Nephron (organoid): ENCODE measurements around the gene SPINK13.

ENCODE experiments used
- H3K27ac Mint-ChIP-seq, 3 experiments: 2 replicates each; pipeline ENCODE4 v1.8.0; 2020; ENCODE audit warnings: mixed read lengths in 3 of 3, mild to moderate bottlenecking in 2 of 3, moderate library complexity in 1 of 3
- H3K27me3 Mint-ChIP-seq: 2 replicates; pipeline ENCODE4 v1.8.0; 2021; ENCODE audit warnings: low read depth, mild to moderate bottlenecking, moderate library complexity, mixed read lengths
- H3K36me3 Mint-ChIP-seq: 2 replicates; pipeline ENCODE4 v1.8.0; 2020; ENCODE audit warnings: low read depth, mixed read lengths
- H3K4me1 Mint-ChIP-seq: 2 replicates; pipeline ENCODE4 v1.8.0; 2020; ENCODE audit warnings: mixed read lengths
- H3K4me3 Mint-ChIP-seq, 3 experiments: 2 replicates each; pipeline ENCODE4 v1.8.0; 2020; ENCODE audit warnings: mild to moderate bottlenecking in 3 of 3, mixed read lengths in 3 of 3, moderate library complexity in 2 of 3
- H3K9me3 Mint-ChIP-seq: 2 replicates; pipeline ENCODE4 v1.8.0; 2020; ENCODE audit warnings: mixed read lengths
- TF ChIP-seq, protein P1 (sequence below), 3 experiments: fragments of 200-600 bp; sonication (generic); IDR thresholded peaks; one replicate each; pipeline ENCODE4 v1.5.0; 2021; ENCODE audit warnings: antibody characterized with exemption in 3 of 3; ENCODE audit not compliant: unreplicated experiment in 3 of 3

The SPINK13 gene, protein sequence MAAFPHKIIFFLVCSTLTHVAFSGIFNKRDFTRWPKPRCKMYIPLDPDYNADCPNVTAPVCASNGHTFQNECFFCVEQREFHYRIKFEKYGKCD

DNA sequence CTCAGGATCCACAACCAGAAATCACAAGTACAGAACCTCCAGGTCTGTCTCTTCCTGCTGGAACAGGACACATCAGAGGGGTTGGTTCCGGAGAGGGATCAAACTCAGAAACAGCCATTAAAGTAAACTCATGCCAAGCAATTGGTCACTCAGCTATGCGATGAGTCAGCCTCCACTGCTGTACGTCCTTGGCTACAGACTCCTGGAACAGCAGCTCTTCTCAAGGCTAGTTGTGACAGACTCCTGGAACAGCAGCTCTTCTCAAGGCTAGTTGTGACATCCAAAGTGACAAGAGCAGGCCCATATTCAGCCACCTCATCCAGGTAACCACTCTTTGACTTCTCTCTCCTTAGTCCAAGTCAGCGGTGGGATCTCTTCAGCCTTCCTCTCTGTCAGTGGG, at the start of gene SPINK13:
Gene SPINK13 (plus strand): TSS at position 229 of the 400 bp plus-strand sequence. CDS start 1,279 bp downstream, outside the sequence.
- TF ChIP-seq, protein P1, sequence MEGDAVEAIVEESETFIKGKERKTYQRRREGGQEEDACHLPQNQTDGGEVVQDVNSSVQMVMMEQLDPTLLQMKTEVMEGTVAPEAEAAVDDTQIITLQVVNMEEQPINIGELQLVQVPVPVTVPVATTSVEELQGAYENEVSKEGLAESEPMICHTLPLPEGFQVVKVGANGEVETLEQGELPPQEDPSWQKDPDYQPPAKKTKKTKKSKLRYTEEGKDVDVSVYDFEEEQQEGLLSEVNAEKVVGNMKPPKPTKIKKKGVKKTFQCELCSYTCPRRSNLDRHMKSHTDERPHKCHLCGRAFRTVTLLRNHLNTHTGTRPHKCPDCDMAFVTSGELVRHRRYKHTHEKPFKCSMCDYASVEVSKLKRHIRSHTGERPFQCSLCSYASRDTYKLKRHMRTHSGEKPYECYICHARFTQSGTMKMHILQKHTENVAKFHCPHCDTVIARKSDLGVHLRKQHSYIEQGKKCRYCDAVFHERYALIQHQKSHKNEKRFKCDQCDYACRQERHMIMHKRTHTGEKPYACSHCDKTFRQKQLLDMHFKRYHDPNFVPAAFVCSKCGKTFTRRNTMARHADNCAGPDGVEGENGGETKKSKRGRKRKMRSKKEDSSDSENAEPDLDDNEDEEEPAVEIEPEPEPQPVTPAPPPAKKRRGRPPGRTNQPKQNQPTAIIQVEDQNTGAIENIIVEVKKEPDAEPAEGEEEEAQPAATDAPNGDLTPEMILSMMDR (IDR thresholded peaks at IDR 0.05; ENCODE audit: unreplicated experiment in 3 of 3), result no peak
- Mint-ChIP-seq H3K9me3 (peaks cover 7% of the 10 kb centered on the region), H3K27ac (no peak within 1 kb of the TSS), H3K4me3 (no peak within 1 kb of the TSS), H3K4me1 (no peaks in the 10 kb centered on the region), H3K27me3 (no peaks in the 10 kb centered on the region), H3K36me3 (no peaks in the 10 kb centered on the region)

DNA sequence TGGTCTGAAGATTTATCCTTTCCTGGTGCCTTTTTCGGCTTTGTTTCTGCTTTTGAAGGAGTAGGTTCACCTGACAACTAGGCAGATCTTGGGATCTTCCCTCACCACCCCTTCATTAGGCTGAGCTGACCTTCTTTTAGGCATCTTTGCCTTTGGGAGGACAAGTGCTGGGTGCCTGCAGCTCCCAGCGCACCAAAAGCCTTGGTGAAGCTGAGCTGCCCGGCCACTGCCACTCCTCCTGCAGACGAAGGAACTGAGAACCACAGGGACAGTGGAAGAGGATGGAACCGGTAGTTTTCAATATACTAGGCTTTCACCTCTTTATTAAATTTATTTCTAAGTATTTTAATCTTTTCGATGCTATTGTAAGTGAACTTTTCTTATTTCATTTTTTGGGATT, 47.1 kb upstream of the SPINK13 start:
- TF ChIP-seq, protein P1 (IDR thresholded peaks at IDR 0.05; ENCODE audit: unreplicated experiment in 3 of 3), result no peak
- no peaks in the 10 kb centered on the region for H3K4me1 Mint-ChIP-seq
- no peaks in the 10 kb centered on the region for H3K9me3 Mint-ChIP-seq
- H3K27me3 Mint-ChIP-seq, result peaks cover 4% of the 10 kb centered on the region
- no peaks in the 10 kb centered on the region for H3K36me3 Mint-ChIP-seq
- no peak overlapping the region for H3K4me3 Mint-ChIP-seq
- H3K27ac Mint-ChIP-seq, result no peak overlapping the region

DNA sequence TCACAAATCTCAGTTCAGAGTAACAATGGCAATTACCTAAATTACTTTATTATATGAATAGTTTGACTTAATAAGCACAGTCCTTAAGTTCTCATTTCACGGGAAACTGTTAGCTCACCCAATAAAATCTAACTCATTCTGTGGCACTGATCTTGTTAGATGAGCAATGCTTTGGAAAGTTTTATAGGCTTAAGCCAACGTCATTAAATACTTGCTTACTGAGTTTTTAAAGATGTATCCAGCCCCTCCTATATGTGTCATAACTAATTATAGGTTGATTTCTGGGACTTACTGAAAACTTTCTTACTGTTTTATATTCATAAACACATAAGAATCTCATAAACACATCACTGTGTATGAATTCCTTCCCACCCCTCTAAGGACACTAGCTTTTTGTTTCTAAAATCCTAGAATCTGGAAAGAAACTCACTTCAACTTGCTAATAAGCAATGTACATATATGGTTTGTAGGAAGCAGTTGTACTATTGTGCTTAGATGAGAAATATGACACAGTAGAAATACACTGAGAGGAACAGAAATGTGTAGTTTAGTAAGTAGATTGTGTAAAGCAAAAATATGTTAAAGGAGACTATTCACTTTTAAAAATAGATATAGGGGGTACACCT, 44.4 kb upstream of the SPINK13 start:
- H3K4me3 Mint-ChIP-seq, result no peak overlapping the region

DNA sequence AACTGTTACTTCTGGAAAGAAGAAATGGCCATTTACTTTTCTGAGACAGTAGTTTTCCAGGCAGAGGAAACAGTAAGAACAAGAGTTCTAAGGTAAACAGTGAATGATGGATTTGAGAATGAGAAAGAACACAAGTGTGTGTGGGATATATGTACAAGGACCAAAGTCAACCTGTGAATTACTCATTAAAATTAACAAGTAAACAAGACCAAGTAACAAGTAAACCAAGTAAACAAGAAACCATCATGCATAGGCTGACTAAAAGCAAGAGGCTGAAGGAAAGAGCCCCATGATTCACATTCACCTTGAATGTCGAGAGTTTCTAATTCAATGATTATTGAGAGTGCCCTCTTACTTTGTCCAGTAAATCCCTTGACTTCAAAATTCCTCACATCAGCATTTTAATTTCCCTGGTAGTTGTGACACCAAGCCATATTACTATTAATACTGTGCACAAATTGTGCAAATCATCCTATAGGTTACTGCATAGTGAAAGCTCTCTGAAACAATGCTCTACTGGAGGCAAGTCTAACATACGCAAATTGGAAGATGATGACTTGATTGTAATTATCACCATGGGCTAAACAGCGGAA, 40.1 kb upstream of the SPINK13 start:
- H3K4me1 Mint-ChIP-seq, result no peaks in the 10 kb centered on the region
- H3K9me3 Mint-ChIP-seq, result no peaks in the 10 kb centered on the region
- peaks cover 6% of the 10 kb centered on the region for H3K27me3 Mint-ChIP-seq
- TF ChIP-seq, protein P1 (IDR thresholded peaks at IDR 0.05; ENCODE audit: unreplicated experiment in 3 of 3), result no peak
- no peaks in the 10 kb centered on the region for H3K36me3 Mint-ChIP-seq
- H3K4me3 Mint-ChIP-seq, result no peak overlapping the region
- no peak overlapping the region for H3K27ac Mint-ChIP-seq

More for the DNA sequence above, 44.4 kb upstream of the SPINK13 start:
- TF ChIP-seq, protein P1 (IDR thresholded peaks at IDR 0.05; ENCODE audit: unreplicated experiment in 3 of 3), result no peak
- no peaks in the 10 kb centered on the region for H3K36me3 Mint-ChIP-seq
- no peaks in the 10 kb centered on the region for H3K9me3 Mint-ChIP-seq
- H3K27me3 Mint-ChIP-seq, result peaks cover 6% of the 10 kb centered on the region
- H3K27ac Mint-ChIP-seq, result no peak overlapping the region
- no peaks in the 10 kb centered on the region for H3K4me1 Mint-ChIP-seq

DNA sequence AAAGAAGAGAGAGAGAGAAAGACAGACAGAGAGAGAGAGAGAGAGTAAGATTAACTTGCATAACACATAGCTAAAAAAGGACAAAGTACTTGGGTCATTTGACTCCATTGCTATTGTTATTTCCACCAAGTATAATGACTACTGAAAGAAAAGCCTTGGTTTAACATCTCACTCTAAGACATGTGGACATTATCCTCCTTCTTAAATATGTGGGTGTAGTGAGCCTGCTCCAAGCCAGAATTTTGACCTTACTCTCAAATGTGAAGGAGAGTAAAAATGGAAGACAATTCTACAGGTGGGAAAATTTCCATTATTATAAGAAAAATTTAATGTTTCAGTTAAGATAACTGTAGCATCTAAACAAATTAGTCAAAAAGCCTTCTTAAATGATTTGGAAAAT, 38.8 kb upstream of the SPINK13 start:
- H3K4me3 Mint-ChIP-seq, result no peak overlapping the region
- peaks cover 6% of the 10 kb centered on the region for H3K27me3 Mint-ChIP-seq

More for the DNA sequence above, 38.8 kb upstream of the SPINK13 start:
- Mint-ChIP-seq H3K4me1 (no peaks in the 10 kb centered on the region), H3K27ac (no peak overlapping the region), H3K36me3 (no peaks in the 10 kb centered on the region), H3K9me3 (no peaks in the 10 kb centered on the region)
- TF ChIP-seq, protein P1 (IDR thresholded peaks at IDR 0.05; ENCODE audit: unreplicated experiment in 3 of 3), result no peak
